K562 (cell line): ENCODE measurements around the gene LHPP.

Experiments
- BRD9 ChIP-seq: fragments of 450-650 bp; IDR thresholded peaks from 2 replicates; pipeline ENCODE4 v1.6.1; 2018; ENCODE audit warnings: low read depth; ENCODE audit not compliant: partially characterized antibody
- CEBPB ChIP-seq: fragments of 450-650 bp; IDR thresholded peaks from 2 replicates; pipeline ENCODE4 v1.6.1; 2016; ENCODE audit warnings: missing genetic modification characterization, missing compliant biosample characterization
- KDM1A ChIP-seq, 2 experiments: fragments of 450-650 bp; IDR thresholded peaks; 2 replicates each; pipeline ENCODE4 v1.6.1; 2016; ENCODE audit warnings: mild to moderate bottlenecking in 2 of 2
- MXI1 ChIP-seq: IDR thresholded peaks from 2 replicates; pipeline ENCODE4 v1.6.1; 2011; ENCODE audit warnings: low read depth, mild to moderate bottlenecking, improper control_type of control experiment, low read length
- PPARD ChIP-seq: fragments of 250-450 bp; sonication (Bioruptor Pico); IDR thresholded peaks from 2 replicates; pipeline ENCODE4 v1.8.0; 2022; ENCODE audit warnings: inconsistent platforms, mild to moderate bottlenecking, moderate library complexity
- TARDBP ChIP-seq: fragments of 450-650 bp; IDR thresholded peaks from 2 replicates; pipeline ENCODE4 v1.6.1; 2016
- ZBTB1 ChIP-seq: sonication (generic); formaldehyde crosslinking; IDR thresholded peaks from 2 replicates; pipeline ENCODE4 v1.8.1; 2023; ENCODE audit warnings: missing genetic modification reagents, low read depth, mild to moderate bottlenecking, borderline replicate concordance
- ZBTB8A ChIP-seq: fragments of 450-650 bp; IDR thresholded peaks from 2 replicates; pipeline ENCODE4 v1.6.1; 2018; ENCODE audit warnings: mild to moderate bottlenecking, moderate library complexity; ENCODE audit not compliant: partially characterized antibody
- ZNF561 ChIP-seq: fragments of 450-650 bp; formaldehyde crosslinking; conservative IDR thresholded peaks from 2 replicates; pipeline ENCODE4 v1.4.0; 2020; ENCODE audit warnings: mild to moderate bottlenecking, moderate library complexity
- TF ChIP-seq, protein P1 (sequence below), 2 experiments: fragments of 450-650 bp; formaldehyde crosslinking in 1 of 2; IDR thresholded peaks; 2 replicates each; pipeline versions ENCODE4 v1.4.0 to v1.6.1; 2014 to 2020; ENCODE audit warnings: mild to moderate bottlenecking in 2 of 2, borderline replicate concordance in 1 of 2, low read depth in 1 of 2

DNA sequence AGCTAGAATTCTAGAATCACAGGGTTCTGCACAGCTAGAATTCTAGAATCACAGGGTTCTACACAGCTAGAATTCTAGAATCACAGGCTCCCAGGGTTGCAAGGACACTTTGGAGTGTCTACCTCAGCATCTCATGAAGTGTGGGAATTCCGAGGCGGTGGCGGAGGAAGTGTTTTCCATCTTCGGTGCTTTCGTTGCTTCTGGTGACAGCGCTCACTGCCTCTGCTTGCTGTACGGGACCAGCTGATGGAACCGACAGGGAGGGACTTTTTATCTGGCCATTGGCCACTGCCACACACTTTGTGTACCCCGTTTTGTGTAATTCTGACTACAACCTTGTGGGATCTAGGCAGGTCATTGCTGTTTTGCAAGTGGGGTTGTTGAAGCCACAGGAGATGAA, 29.5 kb downstream of the LHPP start:
- TF ChIP-seq ZNF561, result no peak
- TF ChIP-seq, protein P1, sequence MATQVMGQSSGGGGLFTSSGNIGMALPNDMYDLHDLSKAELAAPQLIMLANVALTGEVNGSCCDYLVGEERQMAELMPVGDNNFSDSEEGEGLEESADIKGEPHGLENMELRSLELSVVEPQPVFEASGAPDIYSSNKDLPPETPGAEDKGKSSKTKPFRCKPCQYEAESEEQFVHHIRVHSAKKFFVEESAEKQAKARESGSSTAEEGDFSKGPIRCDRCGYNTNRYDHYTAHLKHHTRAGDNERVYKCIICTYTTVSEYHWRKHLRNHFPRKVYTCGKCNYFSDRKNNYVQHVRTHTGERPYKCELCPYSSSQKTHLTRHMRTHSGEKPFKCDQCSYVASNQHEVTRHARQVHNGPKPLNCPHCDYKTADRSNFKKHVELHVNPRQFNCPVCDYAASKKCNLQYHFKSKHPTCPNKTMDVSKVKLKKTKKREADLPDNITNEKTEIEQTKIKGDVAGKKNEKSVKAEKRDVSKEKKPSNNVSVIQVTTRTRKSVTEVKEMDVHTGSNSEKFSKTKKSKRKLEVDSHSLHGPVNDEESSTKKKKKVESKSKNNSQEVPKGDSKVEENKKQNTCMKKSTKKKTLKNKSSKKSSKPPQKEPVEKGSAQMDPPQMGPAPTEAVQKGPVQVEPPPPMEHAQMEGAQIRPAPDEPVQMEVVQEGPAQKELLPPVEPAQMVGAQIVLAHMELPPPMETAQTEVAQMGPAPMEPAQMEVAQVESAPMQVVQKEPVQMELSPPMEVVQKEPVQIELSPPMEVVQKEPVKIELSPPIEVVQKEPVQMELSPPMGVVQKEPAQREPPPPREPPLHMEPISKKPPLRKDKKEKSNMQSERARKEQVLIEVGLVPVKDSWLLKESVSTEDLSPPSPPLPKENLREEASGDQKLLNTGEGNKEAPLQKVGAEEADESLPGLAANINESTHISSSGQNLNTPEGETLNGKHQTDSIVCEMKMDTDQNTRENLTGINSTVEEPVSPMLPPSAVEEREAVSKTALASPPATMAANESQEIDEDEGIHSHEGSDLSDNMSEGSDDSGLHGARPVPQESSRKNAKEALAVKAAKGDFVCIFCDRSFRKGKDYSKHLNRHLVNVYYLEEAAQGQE (IDR thresholded peaks at IDR 0.05; ENCODE audit: borderline replicate concordance), result no peak
- TF ChIP-seq, protein P1 (CRISPR knock-in tag; IDR thresholded peaks at IDR 0.05; ENCODE audit: low read depth), result no peak
- TF ChIP-seq ZBTB1 (CRISPR knock-in tag), result no peak
- no peak for TF ChIP-seq BRD9
- no peak for TF ChIP-seq CEBPB (tag)
- no peak for TF ChIP-seq MXI1
- no peak for TF ChIP-seq KDM1A (IDR thresholded peaks at IDR 0.05)
- no peak for TF ChIP-seq ZBTB8A
- no peak for TF ChIP-seq TARDBP
- no peak for TF ChIP-seq PPARD (CRISPR knock-in tag)
